HG03378 (cell line): ENCODE results near the gene EZR.

ENCODE experiments used
- ATAC-seq: cut with Tn5 transposase; IDR thresholded peaks from one replicate; pipeline ENCODE4 v1.9.1; 2021; ENCODE audit warnings: mild to moderate bottlenecking, moderate library complexity; ENCODE audit not compliant: unreplicated experiment

The EZR gene

DNA sequence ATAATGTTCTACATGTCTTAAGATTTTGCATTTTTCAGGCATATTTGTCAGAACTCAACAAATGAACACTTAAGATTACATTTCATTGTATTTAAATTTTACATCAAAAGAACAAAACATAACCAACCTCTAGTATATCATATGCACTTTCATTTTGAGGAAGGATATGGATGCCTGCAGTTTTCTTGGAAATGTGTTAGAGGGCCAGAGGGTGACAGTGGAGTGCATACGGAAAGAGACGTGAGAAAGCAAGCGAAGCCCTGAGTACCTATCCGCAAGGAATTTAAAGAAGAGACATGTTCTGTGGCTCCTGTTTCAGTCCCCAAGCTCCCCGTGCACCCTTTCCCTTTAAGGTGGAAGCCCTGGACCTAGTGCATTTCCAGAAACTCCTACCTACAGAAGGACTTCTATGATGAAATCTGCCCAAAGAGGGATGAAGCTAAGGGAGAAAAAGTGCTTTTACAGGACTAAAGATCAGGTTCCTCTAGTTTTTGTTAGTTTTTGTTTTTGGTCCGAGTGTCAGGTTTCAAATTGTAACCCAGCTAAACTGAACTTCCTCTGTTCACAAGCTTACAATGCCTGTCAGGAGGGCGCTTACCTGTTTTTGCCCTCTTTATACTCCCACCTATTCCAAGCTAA, 38.8 kb downstream of the EZR start:
- ATAC-seq: no peak

GRCh38 chr6:158778005-158778527, 41.1 kb downstream of the EZR start:
- no peak for ATAC-seq

DNA sequence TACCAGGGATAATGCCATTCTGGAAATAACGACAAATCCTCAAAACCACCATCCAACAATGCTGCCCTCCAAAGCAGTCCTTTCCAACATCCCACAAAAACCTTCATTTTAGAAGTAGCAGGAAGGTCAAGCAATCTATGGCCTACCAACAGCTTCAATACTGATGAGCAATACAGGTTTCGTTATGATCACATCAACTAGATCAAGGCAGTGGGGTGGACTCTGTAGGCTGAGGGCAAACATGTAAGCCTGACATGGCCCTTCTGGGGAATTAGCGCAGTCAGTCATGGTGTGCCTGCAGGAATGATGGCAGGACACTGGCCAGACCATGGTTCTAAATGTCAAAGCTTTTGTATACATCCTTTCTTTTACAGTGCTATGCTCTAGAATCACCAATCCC, 41.7 kb downstream of the EZR start:
- no peak for ATAC-seq

DNA sequence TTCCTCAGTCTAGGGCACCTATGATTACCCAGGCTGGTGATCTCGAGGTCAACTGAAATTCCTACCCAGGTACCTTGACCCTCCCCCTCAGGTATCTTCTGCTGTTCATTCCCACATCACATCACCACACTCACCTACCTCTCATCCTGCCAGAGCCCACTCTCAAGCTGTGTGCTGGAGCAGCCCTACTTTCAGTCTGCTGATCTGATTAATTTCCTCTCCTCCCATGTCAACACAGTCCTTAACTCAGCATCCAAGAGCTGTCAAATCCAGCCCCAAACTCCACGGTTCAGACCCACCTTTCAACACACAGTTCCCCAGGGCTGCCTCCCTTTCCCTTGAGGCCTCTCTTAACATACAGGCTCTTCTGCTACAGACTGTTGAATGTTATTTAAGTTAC, 42.4 kb downstream of the EZR start:
- no peak for ATAC-seq

DNA sequence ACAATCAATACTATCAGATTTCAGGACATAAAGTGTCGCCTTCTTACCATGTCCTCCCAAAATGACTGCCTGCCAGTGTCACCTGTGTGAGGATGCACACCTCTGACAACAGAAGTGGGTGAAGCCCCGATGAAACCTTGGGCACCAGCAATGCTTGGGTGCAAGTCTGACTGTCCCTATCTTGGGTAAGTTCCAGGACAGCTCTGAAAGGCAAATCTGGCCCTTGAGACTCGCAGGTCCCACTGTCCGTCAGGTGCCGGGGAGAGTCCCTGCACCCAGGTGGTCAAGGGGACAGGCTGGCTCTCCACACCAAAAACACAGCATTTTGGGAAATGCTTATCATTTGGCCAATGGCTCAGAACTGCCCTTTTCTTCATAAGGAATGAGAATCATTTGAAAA, 43.3 kb downstream of the EZR start:
- no peak for ATAC-seq

DNA sequence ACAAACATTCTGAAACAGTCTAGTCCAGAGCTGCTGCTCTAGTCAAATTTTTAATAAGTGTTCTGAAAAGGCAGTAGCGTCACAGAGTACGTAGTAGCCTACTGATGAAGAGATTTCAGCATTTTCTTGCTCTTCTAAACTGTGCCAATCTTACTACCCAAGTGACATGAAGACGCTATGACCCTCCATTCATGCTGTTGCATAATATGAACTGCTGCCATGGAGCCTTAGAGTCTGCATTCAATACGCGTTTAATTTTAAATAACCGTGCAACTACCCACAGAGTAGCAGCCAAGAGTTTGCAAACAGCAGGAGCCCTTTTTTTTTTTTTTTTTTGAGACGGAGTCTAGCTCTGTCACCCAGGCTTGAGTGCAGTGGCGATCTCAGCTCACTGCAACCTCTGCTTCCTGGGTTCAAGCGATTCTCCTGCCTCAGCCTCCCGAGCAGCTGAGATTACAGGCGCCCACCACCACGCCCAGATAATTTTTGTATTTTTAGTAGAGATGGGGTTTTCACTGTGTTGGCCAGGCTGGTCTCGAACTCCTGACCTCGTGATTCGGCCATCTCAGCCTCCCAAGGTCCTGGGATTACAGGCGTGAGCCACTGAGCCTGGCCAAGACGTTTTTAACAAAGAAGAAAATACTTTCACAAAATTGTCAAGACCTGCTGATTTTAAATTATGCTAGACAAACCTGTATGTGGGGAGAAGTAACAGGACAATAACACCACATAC, 44.3 kb downstream of the EZR start:
- ATAC-seq: no peak

GRCh38 chr6:158773581-158774449, 45.4 kb downstream of the EZR start:
- no peak for ATAC-seq

DNA sequence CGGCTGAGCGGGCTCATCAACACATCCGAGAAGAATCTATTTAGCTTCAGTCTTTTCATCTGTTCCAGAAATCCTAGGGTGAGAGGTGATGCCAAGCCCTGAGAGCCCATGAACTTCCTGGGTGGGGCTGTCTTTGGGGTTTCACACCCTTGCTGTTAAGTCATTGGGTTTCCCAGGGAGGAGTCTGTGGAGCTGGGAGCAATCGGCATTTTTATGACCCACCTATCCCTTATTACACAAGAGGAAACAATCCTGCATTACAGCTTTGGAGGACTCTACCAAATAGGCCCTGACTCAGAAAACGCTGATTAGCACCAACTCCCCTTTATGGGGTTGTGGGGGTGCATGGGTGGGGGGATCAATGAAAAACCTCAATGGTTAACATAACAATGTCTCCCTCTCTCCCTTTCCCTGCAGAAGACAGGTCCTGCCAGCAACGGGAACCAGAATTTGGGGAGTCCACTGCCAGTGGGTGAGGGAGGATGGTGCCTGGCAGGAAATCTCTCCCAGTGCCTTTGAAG, 46.3 kb downstream of the EZR start:
- ATAC-seq: no peak

GRCh38 chr6:158772172-158772571, 47.0 kb downstream of the EZR start:
- ATAC-seq: no peak

DNA sequence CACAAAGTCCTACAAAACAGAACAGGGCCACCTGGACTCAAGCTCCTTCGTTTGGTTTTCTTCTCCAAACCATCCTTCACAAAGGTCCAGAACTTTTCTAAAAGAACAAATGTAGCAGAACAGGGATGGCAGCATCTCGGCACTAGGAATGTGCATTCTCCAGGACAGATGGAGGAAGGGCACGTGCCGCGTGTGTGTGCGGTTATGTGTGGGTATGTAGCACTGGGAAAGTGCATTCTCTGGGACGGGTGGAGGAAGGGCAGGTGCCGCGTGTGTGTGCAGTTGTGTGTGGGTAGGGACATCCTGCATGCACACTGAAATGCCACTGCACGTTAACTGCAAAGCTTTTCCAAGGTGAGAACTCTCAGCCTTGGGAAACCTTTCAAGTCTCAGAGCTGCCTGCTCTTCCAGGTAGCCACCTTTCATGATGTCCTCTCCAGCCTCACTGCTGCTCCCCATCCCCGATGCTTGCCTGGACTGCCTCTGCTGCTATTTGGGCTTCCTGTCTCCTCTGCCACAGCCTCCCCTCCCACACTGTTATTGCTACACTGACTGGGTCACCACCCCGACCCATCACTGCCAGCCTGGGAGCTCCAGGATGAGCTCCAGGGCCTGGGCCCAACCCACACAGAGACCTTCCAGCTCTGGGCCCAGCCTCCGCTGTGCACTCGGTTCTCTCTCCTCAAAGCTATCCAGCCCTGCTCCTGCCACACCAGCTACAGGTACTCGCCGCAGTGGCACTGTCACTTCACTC, 47.6 kb downstream of the EZR start:
- no peak for ATAC-seq

DNA sequence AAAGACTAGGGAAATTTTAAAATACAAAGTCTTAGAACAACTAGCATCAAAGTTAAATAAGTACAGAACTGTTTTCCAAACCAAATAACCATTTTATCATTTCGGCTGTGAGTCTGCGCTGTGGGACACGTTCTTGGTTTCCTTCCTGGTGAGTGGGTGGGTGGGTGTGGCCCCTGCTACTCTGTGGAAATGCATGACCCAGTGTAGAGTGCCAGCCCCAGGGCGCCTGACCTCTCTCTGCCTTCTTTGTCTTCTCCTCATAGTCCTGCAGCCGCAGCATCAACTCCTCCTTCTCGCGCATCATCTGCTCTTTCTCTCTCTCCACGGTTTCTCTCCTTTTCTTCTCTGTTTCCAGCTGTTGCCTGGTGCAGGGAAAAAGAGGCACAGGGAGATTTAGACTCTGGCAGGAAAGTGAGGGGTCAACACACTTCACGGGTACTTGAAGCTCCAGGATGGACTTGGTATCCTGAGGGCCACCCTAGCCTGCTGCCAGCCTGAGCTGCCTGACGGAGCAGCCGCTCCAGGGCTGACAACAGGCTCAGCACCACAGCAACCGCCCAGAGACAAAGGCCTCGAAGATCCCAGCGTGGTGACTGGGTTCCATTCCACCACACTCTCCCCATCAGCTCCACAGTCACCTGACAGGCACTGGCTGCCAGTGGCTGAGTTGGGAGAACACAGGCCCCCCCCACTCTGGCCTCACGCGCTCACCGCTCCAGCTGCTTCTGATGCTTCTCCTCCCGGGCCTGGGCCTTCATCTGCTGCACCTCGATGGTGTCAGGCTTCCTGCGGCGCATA, 48.4 kb downstream of the EZR start:
- ATAC-seq: no peak

- no peak for ATAC-seq
These were observed 49.3 kb downstream of the EZR start for GRCh38 chr6:158769771-158770432.

- ATAC-seq: no peak
These were observed 49.9 kb downstream of the EZR start for GRCh38 chr6:158769234-158769770.

DNA sequence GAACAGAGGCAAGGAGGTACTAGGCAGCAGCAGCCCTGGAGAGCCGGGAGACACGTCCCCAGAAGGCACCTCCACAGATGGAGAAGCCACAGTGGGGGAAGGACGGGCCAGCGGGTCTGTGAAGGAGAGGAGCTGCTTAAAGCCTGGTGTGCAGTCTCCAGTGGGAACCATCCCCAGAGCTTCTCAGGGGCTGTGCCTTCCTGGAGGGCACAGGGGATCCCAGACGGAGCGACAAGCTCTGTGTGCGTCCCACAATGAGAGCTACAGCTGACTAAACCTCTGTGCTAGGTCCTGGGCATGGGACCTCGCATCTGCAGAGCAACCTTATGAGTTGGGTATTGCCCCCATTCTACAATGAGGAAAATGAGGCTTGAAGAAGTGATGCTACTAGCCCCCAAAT, 50.7 kb downstream of the EZR start:
- no peak for ATAC-seq

DNA sequence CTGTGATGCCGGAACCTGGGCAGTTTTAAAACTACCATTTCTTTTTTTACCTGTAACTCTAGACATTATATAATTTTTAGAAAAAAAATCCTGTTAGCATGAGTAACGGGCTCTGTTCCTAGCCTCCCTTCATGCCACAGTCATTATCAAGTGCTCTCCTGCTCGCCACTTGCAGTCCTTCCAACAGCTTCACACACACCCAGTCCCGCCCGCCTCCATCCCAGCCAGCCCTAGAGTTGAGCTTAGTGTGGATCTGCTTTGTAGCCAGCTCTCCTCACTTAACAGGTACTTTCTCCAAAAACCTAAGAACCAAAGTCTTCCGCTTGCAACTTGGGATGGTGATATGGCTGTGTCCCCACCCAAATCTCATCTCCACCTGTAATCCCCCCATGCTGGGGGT, 51.5 kb downstream of the EZR start:
- no peak for ATAC-seq

DNA sequence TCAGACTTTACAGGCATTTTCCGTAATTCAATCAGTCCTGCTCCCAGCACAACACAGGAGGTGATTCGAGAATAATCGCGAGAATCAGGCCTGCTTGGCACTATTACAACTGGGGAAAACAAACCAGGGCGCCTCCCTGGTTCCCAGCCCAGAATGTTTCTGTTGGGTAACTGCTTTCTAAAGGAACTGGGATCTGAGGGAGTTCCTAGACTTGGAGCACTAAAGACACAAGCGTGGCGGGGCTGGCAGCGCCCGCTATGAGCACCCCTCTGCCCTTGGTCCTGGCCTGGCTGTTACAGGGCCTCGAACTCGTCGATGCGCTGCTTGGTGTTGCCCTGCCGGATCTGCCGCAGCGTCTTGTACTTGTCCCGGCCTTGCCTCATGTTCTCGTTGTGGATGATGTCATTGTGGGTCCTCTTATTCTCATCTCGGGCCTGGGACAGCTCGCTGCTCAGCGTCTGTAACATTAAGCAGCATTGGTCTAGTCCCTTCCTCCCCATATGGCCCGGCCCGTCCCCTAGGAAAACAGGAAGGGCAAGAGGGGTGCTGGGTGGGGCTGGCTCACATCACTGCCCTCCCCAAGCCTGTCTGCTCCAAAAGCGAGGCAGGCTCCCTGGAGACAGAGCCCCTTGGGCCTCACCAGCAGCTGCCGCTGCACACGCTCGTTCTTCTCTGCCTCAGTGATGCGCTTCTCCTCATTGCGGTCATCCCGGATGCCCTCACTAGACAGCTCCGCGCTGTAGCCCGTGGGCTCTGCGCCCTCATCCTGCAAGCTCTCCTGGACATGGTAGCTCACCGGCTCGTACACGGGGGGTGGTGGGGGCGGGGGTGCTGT, 52.3 kb downstream of the EZR start:
- no peak for ATAC-seq

DNA sequence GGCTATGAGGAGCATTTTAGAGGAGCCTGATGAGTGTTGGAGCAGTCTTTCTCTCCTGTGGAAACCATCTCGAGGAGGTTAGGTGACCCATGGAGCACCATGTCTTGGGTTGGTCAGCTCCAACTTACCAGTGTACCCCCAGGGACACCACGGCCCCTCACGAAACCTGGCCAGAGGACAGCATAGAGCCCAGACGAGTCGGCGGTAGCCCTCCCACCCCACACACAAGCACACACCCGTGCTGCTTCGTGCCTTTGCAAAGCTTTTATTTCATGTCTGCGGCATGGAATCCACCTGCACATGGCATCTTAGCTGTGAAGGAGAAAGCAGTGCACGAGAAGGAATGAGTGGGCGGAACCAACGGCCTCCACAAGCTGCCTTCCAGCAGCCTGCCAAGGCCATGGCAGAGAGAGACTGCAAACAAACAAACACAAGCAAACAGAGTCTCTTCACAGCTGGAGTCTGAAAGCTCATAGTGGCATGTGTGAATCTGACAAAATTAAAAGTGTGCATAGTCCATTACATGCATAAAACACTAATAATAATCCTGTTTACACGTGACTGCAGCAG, 53.6 kb downstream of the EZR start:
- ATAC-seq: no peak

- no peak for ATAC-seq
These were observed 54.2 kb downstream of the EZR start for GRCh38 chr6:158764926-158765325.
